HG03342 (cell line): Measurements from ENCODE around the gene ATG3.
A peak's percentile ranks its signal among the peaks of the same experiment; 100 is the strongest.
"Not testable (repeated sequence)": the region's sequence is repeated elsewhere in the genome, so short reads cannot be mapped to it uniquely, and the experiment has no call there.

Experiments used
- ATAC-seq: cut with Tn5 transposase; IDR thresholded peaks from one replicate; pipeline ENCODE4 v1.9.1; 2021; ENCODE audit warnings: mild to moderate bottlenecking, moderate library complexity; ENCODE audit not compliant: unreplicated experiment

The ATG3 gene

DNA sequence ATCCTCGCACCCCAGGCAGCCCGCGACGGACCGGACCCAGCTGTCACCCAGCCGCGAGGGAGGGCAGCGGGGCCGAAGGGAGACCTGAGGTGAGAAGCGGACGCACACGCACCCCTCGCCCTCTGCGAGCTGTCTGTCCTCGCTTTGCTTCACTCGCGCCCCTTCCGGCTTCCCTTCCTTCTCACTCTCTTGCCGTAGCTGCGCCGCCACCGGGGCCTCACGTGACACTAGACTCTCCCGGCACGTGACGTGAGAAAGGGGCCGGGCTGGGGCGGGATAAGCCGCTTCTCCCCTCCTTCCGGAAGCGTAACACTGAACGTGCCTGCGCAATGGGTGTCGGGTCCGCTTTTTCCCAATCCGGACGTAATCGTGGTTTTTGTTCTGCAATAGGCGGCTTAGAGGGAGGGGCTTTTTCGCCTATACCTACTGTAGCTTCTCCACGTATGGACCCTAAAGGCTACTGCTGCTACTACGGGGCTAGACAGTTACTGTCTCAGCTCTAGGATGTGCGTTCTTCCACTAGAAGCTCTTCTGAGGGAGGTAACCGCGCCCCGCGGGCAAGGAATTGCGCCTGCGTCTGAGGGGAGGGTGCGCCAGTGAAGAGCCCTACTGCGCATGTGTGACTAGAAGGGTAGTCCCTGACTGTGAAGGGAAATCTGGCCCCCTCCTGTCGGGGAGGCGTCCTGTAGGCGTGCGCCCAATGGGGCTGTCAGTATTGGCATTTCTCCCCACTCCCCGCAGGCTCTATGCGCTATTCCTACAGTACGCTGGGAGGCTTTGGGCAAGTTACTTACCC, at the start of gene ATG3, which contains the start of gene SLC35A5:
Gene ATG3, minus strand, starts transcription at position 229 of the 796 bp plus-strand sequence. CDS start 434 bp downstream, outside the sequence.
Gene SLC35A5, plus strand, starts transcription at position 312 of the 796 bp plus-strand sequence. CDS start 1,359 bp downstream, outside the sequence.
- ATAC-seq: peak; percentile 79

DNA sequence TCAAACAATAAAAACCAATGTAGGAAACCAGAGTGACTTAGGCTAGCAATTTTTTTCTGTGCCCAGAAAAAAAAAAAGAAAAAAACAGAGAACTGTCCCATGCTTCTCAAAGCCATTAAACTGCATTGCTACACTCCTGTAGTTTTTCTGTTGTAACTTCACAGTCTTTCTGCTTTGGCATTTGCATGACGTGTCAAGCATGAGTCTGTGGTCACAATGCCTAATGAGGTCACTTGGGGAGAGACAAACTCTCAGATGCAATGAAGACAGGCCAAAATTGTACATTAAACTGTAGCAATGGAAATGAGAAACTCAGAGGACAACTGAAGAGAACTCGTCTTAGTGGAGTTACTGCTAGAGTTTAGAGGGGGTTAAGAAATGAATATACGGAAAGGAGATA, 48.4 kb upstream of the ATG3 start:
- no peak for ATAC-seq

DNA sequence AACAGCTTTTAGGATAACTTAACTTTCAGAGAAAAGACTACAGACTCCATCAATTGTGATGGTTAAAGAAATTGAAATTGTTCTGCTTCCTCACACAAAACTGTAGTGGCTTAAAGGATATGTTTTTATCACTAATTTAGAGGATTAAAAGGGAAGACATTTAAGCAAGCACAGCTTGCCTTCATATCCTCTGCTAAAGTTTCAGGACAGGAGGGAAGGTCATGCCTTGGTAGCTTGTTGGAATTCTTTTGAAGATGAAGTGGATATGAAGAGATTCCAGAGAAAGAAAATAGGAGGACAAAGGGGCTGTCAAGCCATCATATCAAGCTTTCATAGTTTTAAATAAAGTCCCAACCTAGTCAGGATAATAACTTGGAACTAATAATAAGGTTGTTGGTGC, 46.1 kb upstream of the ATG3 start:
- no peak for ATAC-seq

DNA sequence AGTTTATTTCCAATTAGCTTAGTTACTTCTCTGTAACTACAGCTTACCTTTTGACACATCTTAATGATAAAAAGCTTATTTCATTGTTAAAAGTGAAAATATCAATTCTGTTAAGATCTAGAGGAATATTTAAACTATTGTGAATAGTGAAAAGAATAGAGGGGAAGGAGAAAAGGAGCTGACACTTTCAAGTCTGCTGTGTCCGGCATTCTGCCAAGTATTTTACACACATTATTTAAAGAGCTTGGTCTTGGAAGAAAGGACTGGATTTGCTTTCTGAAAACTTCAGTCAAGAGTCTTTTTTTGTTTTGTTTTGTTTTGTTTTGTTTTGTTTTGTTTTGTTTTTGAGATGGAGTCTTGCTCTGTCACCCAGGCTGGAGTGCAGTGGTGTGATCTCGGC, 44.3 kb upstream of the ATG3 start:
- ATAC-seq: no peak

DNA sequence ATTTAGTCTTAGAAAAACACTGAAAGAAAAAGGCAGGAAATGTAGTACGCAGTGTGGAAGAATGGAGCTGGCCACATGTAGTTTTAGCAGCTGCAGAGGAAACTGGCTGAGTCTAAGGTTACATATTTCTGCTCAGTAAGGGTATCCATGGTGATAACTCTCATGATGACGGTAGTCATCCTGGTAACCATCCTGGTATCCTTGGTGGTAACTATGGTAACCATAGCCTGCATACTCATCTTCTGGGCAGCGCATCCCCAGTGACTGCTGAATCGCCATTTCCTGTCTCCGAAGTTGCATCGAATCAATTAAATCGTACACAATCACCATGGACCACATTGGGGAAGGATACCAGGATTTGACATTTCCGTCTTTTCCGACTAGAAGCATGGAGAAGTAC, 43.5 kb upstream of the ATG3 start:
- no peak for ATAC-seq

DNA sequence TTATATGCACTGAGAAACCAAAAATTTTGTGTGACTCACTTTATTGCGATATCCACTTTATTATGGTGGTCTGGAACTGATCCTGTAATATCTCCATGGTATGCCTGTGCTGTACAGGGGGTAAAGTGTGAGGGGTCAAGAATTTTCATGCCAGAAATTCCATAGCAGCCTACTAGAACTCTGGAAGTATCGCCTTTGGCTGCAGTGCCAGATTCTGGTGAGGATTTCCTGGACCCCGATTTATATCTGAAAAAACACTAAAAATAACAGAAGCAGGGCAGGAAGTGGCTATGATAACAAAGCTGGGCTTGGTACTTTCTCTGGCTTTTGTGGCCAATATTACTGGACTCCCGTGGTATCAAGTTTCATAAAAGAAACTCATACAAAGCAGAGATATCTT, 42.8 kb upstream of the ATG3 start:
- no peak for ATAC-seq

DNA sequence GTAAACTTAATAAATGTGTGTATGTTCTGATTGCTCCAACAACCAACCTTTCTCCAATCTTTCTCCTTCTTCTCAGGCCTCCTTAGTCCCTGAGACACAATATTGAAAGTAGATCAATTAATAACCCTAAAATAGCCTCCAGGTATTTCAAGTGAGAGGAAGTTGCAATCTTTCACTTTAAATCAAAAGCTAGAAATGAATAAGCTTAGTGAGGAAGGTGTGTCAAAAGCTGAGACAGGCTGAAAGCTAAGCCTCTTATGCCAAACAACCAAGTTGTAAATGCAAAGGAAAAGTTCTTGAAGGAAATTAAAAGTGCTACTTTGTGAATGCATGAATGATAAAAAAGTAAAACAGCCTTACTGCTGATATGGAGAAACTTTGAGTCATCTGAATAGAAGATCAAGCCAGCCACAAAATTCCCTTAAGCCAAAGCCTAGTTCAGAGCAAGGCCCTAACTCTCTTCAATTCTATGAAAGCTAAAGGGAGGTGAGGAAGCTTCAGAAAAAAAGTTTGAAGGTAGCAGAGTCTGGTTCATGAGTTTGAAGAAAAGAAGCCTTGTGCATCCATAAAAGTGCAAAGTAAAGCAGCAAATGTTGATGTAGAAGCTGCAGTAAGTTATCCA, 40.6 kb upstream of the ATG3 start:
- ATAC-seq: peak; percentile 72

DNA sequence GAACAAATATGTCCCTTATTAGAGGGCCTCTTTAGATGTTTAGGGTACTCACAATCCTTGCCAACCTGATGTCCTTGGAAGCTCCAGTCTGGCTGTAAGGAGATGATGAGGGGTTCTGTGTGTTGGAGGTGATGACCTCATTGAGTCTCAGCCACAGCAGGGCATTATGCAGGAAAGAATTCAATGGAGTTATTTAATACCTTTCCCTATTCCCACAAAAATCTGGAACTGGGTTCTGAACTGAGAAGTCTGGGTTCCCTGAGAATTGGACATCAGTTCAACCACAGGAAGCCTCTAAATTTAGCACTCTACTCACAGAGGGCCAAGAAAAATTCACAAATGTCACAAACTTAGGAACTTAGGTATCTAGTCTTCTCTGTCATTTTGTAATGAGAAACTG, 37.0 kb upstream of the ATG3 start:
- ATAC-seq: no peak

DNA sequence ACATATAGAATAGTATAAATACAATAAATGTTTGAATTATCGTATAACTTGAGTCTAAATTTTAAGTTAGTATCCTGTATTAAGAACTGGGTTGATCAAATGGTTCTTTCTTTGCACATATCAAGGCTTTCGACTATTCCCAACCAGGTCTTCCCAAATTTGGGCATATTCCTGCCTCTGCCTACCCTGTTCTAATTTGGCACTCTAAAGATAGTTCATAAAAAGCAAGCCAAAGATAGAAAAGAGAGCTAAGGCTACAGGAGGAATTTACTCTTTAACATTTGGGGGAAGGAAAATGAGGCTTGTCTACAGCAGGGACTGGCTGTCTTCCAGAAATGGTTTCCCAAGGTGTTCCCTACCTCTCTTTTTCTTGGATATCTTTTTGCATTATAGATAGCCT, 36.2 kb upstream of the ATG3 start:
- ATAC-seq: no peak

DNA sequence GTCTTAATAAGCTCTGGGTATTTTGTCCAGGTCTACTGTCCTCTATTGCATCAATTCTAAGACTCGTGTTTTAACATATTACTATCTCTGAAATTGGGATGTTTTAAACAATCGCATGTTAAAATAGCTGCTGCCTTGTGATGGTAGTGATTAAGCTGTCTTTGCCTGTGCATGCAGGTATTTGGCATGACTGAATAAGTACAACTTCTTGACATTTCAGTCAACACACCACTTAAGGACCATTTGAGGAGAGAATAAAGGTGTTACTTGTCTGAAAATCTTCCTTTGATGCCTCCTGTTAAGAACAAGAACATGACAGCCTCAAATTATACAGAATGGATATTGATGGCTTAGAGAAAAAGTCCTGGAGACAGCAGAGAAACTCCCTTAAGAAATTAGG, 33.1 kb upstream of the ATG3 start:
- no peak for ATAC-seq

DNA sequence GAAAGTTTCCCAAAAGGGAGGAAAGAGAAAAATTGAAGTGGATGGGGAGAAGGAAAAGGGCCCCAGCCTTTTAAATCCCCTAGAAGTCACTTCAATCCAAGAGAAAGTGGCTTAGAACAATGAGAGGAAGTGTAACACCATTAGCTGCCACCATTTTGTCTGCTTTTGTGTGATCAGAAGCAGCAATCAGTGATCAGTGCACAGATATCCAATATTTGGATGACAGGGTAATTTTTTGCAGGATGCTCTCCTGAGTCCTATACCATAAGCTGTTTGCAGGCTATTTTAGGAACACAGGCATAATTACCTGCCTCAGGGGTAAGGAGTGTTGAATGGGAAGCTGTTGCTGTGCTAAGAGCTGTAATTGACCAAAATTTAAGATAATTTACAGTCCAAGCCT, 31.5 kb upstream of the ATG3 start:
- ATAC-seq: no peak

DNA sequence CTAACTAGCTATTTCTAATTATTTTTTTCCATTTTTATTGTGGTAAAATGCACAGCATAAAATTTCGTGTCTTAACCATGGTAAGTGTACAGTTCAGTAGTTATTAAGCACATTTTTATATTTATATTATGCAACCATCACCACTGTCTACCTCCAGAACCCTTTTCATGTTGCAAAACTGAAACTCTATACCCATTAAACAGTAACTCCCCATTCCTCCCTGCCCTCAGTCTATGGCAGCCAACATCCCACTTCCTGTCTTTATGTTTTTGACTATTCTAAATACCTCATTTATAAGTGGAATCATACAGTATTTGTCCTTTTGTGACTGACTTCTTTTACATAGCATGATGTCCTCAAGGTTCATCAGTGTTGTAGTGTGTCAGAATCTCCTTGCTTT, 25.6 kb upstream of the ATG3 start:
- ATAC-seq: no peak

DNA sequence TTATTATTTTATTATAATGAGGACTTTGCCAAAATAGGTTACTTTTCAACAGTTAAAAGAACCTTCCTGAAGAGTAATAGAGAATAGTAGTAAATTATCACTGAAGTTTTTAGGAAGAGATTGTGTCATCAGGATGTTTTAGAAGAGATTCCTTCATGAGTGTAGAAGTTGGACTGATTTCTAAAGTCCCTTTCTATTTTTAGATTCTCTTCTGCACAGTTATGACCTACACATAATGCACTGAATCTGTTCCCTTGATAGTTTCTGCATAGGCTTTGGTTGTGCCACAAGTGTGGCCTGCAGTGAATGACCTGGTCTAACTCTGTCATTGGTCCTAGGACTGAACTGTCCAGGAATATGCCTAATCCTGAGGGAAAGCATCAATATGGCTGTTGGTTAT, 24.0 kb upstream of the ATG3 start:
- ATAC-seq: no peak

DNA sequence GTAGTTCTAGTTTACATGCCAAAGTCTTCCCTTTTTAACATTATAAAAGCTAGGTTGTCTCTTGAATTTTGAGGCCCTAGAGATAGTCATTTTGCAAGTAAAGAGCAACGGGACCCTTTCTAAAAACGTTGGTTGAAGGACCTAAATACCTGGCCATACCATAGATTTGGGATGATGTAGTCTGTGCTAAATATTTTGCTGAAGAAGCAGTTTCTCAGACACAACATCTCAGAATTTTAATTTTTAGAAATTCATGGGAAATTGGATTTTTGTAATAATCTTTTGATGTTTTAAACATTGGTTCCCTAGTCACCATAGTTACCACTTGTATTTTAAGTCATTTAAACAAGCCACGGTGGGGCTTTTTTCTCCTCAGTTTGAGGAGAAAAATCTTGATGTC, 21.3 kb upstream of the ATG3 start:
- no peak for ATAC-seq

DNA sequence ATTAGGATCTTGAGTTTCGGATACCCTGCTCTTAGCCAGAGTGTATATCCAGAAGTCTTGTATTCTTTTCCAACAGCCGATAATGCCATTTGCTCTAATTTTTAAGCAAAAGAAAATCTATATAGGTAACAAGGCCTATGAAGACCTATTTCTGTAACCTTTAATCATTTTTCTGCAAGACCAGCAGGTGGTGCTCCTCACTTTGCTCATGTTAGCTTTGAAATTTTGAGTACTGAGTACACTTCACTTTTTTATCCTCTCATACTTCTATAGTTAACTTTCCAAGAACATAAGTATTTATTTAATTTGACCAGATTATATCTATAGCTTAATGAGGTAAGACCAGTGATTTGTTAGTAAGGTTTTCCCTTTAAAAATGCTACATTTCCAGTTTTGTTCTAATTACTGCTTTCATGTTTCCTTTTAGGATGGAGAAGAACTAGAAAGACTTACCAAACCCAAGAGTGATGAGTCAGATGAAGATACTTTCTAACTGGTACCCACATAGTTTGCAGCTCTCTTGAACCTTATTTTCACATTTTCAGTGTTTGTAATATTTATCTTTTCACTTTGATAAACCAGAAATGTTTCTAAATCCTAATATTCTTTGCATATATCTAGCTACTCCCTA, 20.6 kb upstream of the ATG3 start:
- no peak for ATAC-seq

DNA sequence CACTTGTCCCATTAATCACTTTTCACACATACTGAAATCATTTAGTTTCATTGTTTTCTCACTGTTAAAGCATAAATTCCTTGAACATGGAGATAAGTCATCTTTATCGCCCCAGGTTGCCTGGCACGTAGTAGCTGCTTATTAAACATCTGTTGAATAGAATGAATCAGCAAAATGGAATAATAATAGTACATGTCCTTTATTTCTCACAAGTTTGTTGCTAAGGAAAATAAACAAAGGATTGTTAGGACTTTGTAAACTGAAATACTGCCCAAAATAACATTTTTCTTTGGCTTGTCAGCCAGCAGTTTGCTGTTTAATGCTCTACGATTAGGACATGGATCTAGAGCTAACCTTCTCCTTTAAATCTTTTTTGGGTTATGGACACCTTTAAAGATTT, 17.9 kb upstream of the ATG3 start:
- ATAC-seq: no peak

DNA sequence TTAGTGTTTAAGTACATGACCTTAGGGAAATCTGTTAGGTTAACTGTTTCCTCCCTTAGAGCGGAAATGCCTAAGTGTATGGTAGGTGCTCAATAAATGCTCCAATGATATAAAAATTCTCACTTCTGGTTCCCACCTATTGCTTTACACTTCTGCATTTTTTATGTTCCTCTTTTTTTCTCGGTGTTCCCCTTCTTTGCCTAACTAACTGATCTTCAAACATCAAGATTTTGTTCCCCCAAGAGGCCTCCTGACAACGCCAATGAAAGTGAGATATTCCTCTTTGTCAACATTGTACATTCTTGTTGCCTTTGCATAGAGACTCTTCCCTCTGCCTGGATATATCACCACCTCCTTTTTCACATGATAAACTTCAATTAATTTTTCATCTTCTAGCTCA, 17.5 kb upstream of the ATG3 start:
- ATAC-seq: no peak

DNA sequence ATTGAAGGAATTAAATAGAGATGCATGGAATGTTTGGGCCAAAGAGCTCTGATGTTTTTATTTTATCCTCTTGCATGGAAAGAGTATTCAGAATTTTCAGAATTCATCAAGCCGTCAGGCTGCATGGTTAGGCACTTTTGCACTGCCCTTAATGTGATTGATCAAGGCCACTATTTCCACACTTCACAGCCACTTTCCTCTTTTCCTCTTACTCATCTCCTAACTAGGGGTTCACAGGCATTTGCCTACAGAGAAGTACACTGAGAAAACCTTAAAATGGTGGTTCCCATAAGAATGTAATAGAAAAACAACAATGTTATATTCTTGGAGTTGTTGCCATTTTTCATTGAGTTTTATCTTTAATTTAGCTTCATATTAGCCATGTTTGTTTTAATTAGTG, 10.9 kb upstream of the ATG3 start:
- ATAC-seq: no peak

DNA sequence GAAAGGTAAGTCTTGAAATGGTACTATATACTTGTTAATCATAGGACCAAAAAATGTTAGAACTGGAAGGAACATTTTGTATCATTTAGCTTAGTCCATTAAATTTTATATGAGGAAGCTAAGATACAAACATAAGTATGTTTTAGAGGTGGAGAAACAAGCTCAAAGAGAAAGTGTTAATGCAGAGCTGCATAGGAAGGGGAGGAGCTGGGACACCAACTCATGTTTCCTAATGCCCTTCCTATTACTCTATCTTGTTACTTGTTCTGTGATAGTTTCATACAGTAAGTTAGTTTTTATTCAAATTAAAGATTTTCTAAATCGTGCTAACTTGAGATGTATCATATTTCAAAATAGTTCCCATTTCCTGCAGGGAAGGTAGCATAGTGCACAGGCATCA, 7.5 kb upstream of the ATG3 start:
- ATAC-seq: no peak

DNA sequence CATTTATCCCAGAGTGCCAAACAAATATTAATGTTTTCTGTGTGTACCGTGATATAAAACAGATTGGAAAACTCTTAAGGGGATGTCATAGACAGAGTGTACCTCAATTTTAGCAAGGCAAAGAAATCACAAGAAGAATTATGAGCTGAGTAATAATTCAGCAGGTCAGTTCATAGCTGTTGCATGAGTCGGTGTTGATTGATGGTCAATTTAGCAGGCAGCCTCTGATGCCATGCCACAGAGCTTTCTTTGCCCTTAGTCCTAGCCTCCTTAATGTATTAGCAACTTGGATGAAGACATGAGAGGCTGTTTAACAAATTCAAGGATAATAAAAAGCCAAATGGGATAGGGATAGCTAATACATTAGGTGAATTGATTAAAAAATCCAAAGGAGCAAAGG, 6.9 kb upstream of the ATG3 start:
- ATAC-seq: no peak

DNA sequence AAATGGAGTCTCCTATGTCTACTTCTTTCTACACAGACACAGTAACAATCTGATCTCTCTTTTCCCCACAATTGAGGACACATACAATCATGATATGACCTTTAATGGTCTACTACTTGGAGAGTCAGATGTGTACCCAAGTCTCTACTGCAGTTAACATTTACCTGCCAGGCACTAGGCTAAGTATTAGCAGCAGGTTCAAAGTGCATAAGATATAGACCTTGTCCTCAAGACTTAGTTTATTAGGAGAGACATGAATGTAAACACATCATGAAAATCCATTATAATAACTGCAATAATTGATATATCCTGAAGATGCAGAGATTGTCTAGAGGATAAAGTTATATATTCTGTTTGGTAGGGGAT, 3.2 kb upstream of the ATG3 start:
- ATAC-seq: no peak

DNA sequence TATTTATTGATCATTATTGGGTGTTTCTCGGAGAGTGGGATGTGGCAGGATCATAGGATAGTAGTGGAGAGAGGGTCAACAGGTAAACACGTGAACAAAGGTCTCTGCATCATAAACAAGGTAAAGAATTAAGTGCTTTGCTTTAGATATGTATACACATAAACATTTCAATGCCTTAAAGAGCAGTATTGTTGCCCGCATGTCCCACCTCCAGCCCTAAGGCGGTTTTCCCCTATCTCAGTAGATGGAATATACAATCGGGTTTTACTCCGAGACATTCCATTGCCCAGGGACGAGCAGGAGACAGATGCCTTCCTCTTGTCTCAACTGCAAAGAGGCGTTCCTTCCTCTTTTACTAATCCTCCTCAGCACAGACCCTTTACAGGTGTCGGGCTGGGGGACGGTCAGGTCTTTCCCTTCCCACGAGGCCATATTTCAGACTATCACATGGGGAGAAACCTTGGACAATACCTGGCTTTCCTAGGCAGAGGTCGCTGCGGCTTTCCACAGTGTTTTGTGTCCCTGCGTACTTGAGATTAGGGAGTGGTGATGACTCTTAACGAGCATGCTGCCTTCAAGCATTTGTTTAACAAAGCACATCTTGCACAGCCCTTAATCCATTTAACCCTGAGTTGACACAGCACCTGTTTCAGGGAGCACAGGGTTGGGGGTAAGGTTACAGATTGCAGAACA, 2.6 kb upstream of the ATG3 start:
- ATAC-seq: not testable (repeated sequence)
